T-cell (primary cell): ENCODE measurements around the gene NFIA. TPM values are rescaled to one million over a fixed set of nuclear protein-coding genes. Genes with fewer than 3 reads are reported as not detected.

ENCODE experiments used
- ATAC-seq, 4 experiments: fragments of 200-7000 bp in 3 of 4; fragments of 150-1000 bp in 1 of 4; cut with Tn5 transposase; replicated peaks in 1 of 4; 1 replicate in 3 of 4; 2 replicates in 1 of 4; pipeline ENCODE4 v1.10.0; 2021; ENCODE audit warnings: moderate library complexity in 3 of 4, mild to moderate bottlenecking in 2 of 4, moderate number of reproducible peaks in 1 of 4
- CTCF ChIA-PET, 2 donors: fragments of 300-600 bp; sonication (Branson Sonifier 250); formaldehyde crosslinking; loops; one replicate each; lab custom pipeline; 2022; ENCODE audit warnings: antibody characterized with exemption in 2 of 2; lab: Charles Lee
- POLR2A ChIA-PET, 2 donors: fragments of 300-600 bp; sonication (Branson Sonifier 250); formaldehyde crosslinking; loops; one replicate each; lab custom pipeline; 2022; ENCODE audit warnings: antibody characterized with exemption in 2 of 2; lab: Charles Lee
- DNase-seq, 35 experiments: peaks; one replicate each; pipeline versions ENCODE4 v3.0.0 to v3.0.0-alpha.2; 2013 to 2023
- H3K27ac ChIP-seq: one replicate; pipeline ENCODE4 v1.5.1; 2013; ENCODE audit warnings: low read length
- H3K27me3 ChIP-seq, 2 experiments: replicated peaks in 1 of 2; 1 replicate in 1 of 2; 2 replicates in 1 of 2; pipeline versions ENCODE4 v1.6.1 to v1.7.0; 2013; ENCODE audit warnings: low read length in 1 of 2, mixed read lengths in 1 of 2; ENCODE audit not compliant: control insufficient read depth in 2 of 2, insufficient read depth in 2 of 2; ENCODE audit errors: extremely low read depth in 1 of 2
- H3K36me3 ChIP-seq, 2 donors: 1 replicate in 1 of 2; 2 replicates in 1 of 2; pipeline versions ENCODE4 v1.6.1 to v1.7.0; 2013; ENCODE audit warnings: low read length in 1 of 2; ENCODE audit not compliant: control insufficient read depth in 2 of 2, insufficient read depth in 1 of 2; ENCODE audit errors: extremely low read depth in 1 of 2
- H3K4me1 ChIP-seq, 2 experiments: 1 replicate in 1 of 2; 2 replicates in 1 of 2; pipeline versions ENCODE4 v1.6.1 to v1.7.0; 2013; ENCODE audit warnings: low read length in 2 of 2, mixed read lengths in 1 of 2; ENCODE audit not compliant: insufficient read depth in 2 of 2, control insufficient read depth in 1 of 2; ENCODE audit errors: extremely low read depth in 1 of 2
- H3K4me3 ChIP-seq, 2 donors: 1 replicate in 1 of 2; 2 replicates in 1 of 2; pipeline versions ENCODE4 v1.5.1 to v1.7.0; 2013; ENCODE audit warnings: mild to moderate bottlenecking in 2 of 2, low read length in 1 of 2, moderate library complexity in 1 of 2; ENCODE audit not compliant: control insufficient read depth in 1 of 2; ENCODE audit errors: extremely low read depth in 1 of 2
- H3K9me3 ChIP-seq: 2 replicates; pipeline ENCODE4 v1.7.0; 2013
- H3K27ac Mint-ChIP-seq, 2 donors: one replicate each; pipeline ENCODE4 v1.8.0; 2020 to 2021; ENCODE audit warnings: mild to moderate bottlenecking in 2 of 2, mixed read lengths in 2 of 2
- H3K27me3 Mint-ChIP-seq, 2 donors: one replicate each; pipeline ENCODE4 v1.8.0; 2021 to 2022; ENCODE audit warnings: mixed read lengths in 2 of 2
- H3K36me3 Mint-ChIP-seq: one replicate; pipeline ENCODE4 v1.8.0; 2021; ENCODE audit warnings: mixed read lengths
- H3K4me1 Mint-ChIP-seq, 3 donors: one replicate each; pipeline ENCODE4 v1.8.0; 2020 to 2022; ENCODE audit warnings: mixed read lengths in 3 of 3, mild to moderate bottlenecking in 1 of 3
- H3K4me3 Mint-ChIP-seq, 3 donors: one replicate each; pipeline ENCODE4 v1.8.0; 2020 to 2022; ENCODE audit warnings: mild to moderate bottlenecking in 3 of 3, mixed read lengths in 3 of 3, moderate library complexity in 3 of 3
- H3K9me3 Mint-ChIP-seq, 3 donors: one replicate each; pipeline ENCODE4 v1.8.0; 2020 to 2022; ENCODE audit warnings: mixed read lengths in 3 of 3
- whole genome bisulfite sequencing: methylation state at CpG from one replicate; pipeline ENCODE4 v1.1.5; 2013; ENCODE audit warnings: missing lambda C conversion rate; ENCODE audit not compliant: insufficient coverage; 5-methylcytosine and 5-hydroxymethylcytosine counted together
- total RNA-seq, 35 experiments: library from RNA in 6 of 35; stranded (reverse) in 6 of 35; fragments of 120-200 nt in 1 of 35; gene quantifications; one replicate each; pipeline versions ENCODE4 v1.2.1 to v1.2.4 and lab custom pipeline; 2013 to 2026

Gene NFIA
- total RNA-seq, 5 donors from 2014 or later (not counting 1 experiment from before 2014, with no cell fraction given) = 5.1 to 10.1 (median 7.1) TPM

GRCh38 chr1:61141288-61142042 is 59.1 kb downstream of the NFIA start:
- no peaks in the 10 kb centered on the region for H3K36me3 Mint-ChIP-seq
- H3K4me1 Mint-ChIP-seq = no peaks in the 10 kb centered on the region
- no peak overlapping the region for H3K27ac ChIP-seq
- H3K36me3 ChIP-seq = no peaks in the 10 kb centered on the region
- no peak overlapping the region for H3K27ac Mint-ChIP-seq
- no peaks in the 10 kb centered on the region for H3K4me1 ChIP-seq
- H3K27me3 Mint-ChIP-seq = no peaks in the 10 kb centered on the region
- POLR2A ChIA-PET = interaction anchor here in 1 of 2 donors (0.6 kb wide), 1 partner anchor 64 kb away, joined by 6 read pairs; no protein-coding TSS in a partner anchor
- ATAC-seq (no peak), DNase-seq (no peak)
- no peaks in the 10 kb centered on the region for H3K9me3 Mint-ChIP-seq
- H3K4me3 Mint-ChIP-seq = no peak overlapping the region
- CTCF ChIA-PET = interaction anchor here in 1 of 2 donors (1.5 kb wide), 1 partner anchor 98 kb away, joined by 4 read pairs; no protein-coding TSS in a partner anchor
- 100% methylated on average over 1 of the region's 9 CpGs for WGBS
- no peaks in the 10 kb centered on the region for H3K9me3 ChIP-seq
- H3K27me3 ChIP-seq = no peaks in the 10 kb centered on the region
- no peak overlapping the region for H3K4me3 ChIP-seq

- Histone ChIP-seq H3K27ac (no peak overlapping the region), H3K4me3 (no peak overlapping the region), H3K27me3 (no peaks in the 10 kb centered on the region), H3K36me3 (no peaks in the 10 kb centered on the region), H3K4me1 (no peaks in the 10 kb centered on the region), H3K9me3 (no peaks in the 10 kb centered on the region)
- ATAC-seq (no peak), DNase-seq (no peak)
- no CpG with 5 or more reads among the region's 1 CpG for WGBS
- ChIA-PET POLR2A (no interaction called here), CTCF (no interaction called here)
- no peaks in the 10 kb centered on the region for H3K4me1 Mint-ChIP-seq
- no peak overlapping the region for H3K27ac Mint-ChIP-seq
- H3K4me3 Mint-ChIP-seq = no peak overlapping the region
- H3K36me3 Mint-ChIP-seq = no peaks in the 10 kb centered on the region
- no peaks in the 10 kb centered on the region for H3K27me3 Mint-ChIP-seq
- H3K9me3 Mint-ChIP-seq = no peaks in the 10 kb centered on the region
Observed at GRCh38 chr1:61142043-61142440, 59.7 kb downstream of the NFIA start.

- no peaks in the 10 kb centered on the region for H3K27me3 Mint-ChIP-seq
- POLR2A ChIA-PET = no interaction called here
- no peaks in the 10 kb centered on the region for H3K4me1 Mint-ChIP-seq
- DNase-seq (no peak), ATAC-seq (no peak)
- Histone ChIP-seq H3K4me1 (no peaks in the 10 kb centered on the region), H3K27ac (no peak overlapping the region), H3K27me3 (no peaks in the 10 kb centered on the region), H3K36me3 (no peaks in the 10 kb centered on the region), H3K9me3 (no peaks in the 10 kb centered on the region), H3K4me3 (no peak overlapping the region)
- no peak overlapping the region for H3K4me3 Mint-ChIP-seq
- no peaks in the 10 kb centered on the region for H3K9me3 Mint-ChIP-seq
- no peak overlapping the region for H3K27ac Mint-ChIP-seq
- WGBS = 90% methylated on average over 9 of the region's 11 CpGs
- H3K36me3 Mint-ChIP-seq = no peaks in the 10 kb centered on the region
- CTCF ChIA-PET = no interaction called here
Observed at GRCh38 chr1:61142726-61143500, 60.6 kb downstream of the NFIA start.

- no peaks in the 10 kb centered on the region for H3K4me1 ChIP-seq
- POLR2A ChIA-PET = no interaction called here
- CTCF ChIA-PET = no interaction called here
- H3K9me3 ChIP-seq = no peaks in the 10 kb centered on the region
- H3K27ac Mint-ChIP-seq = no peak overlapping the region
- no peak overlapping the region for H3K27ac ChIP-seq
- H3K4me3 ChIP-seq = no peak overlapping the region
- no peaks in the 10 kb centered on the region for H3K9me3 Mint-ChIP-seq
- H3K36me3 Mint-ChIP-seq = no peaks in the 10 kb centered on the region
- no peaks in the 10 kb centered on the region for H3K36me3 ChIP-seq
- ATAC-seq (no peak), DNase-seq (no peak)
- no peak overlapping the region for H3K4me3 Mint-ChIP-seq
- no peaks in the 10 kb centered on the region for H3K27me3 Mint-ChIP-seq
- H3K4me1 Mint-ChIP-seq = no peaks in the 10 kb centered on the region
- WGBS = no CpG with 5 or more reads among the region's 5 CpGs
- H3K27me3 ChIP-seq = no peaks in the 10 kb centered on the region
Observed at GRCh38 chr1:61143821-61144424, 61.6 kb downstream of the NFIA start.

- no peak overlapping the region for H3K4me3 ChIP-seq
- peaks cover 0 to 5% of the 10 kb centered on the region in 2 donors for H3K27me3 Mint-ChIP-seq
- H3K4me3 Mint-ChIP-seq = no peak overlapping the region
- H3K4me1 ChIP-seq = no peaks in the 10 kb centered on the region
- H3K9me3 ChIP-seq = no peaks in the 10 kb centered on the region
- no peak for ATAC-seq
- DNase-seq = no peak
- no peaks in the 10 kb centered on the region for H3K36me3 Mint-ChIP-seq
- POLR2A ChIA-PET = no interaction called here
- H3K27ac ChIP-seq = no peak overlapping the region
- H3K9me3 Mint-ChIP-seq = no peaks in the 10 kb centered on the region
- CTCF ChIA-PET = interaction anchor here in 1 of 2 donors (0.6 kb wide), 1 partner anchor 143 kb away, joined by 4 read pairs; no protein-coding TSS in a partner anchor
- WGBS = no CpG with 5 or more reads among the region's 1 CpG
- no peak overlapping the region for H3K27ac Mint-ChIP-seq
- H3K36me3 ChIP-seq = no peaks in the 10 kb centered on the region
- H3K4me1 Mint-ChIP-seq = no peaks in the 10 kb centered on the region
- no peaks in the 10 kb centered on the region for H3K27me3 ChIP-seq
Observed at GRCh38 chr1:61149010-61149860, 66.9 kb downstream of the NFIA start.

GRCh38 chr1:61151565-61151964 is 69.2 kb downstream of the NFIA start:
- no CpG with 5 or more reads among the region's 4 CpGs for WGBS

More at GRCh38 chr1:61151565-61151964, 69.2 kb downstream of the NFIA start:
- no peak overlapping the region for H3K4me3 ChIP-seq
- peaks cover 0 to 1% (median 0%) of the 10 kb centered on the region in 3 donors for H3K4me1 Mint-ChIP-seq
- H3K4me3 Mint-ChIP-seq = no peak overlapping the region
- H3K27me3 Mint-ChIP-seq = peaks cover 0 to 5% of the 10 kb centered on the region in 2 donors
- no peak overlapping the region for H3K27ac ChIP-seq
- no peaks in the 10 kb centered on the region for H3K36me3 Mint-ChIP-seq
- no peaks in the 10 kb centered on the region for H3K27me3 ChIP-seq
- ChIA-PET CTCF (no interaction called here), POLR2A (no interaction called here)
- H3K4me1 ChIP-seq = no peaks in the 10 kb centered on the region
- ATAC-seq = no peak
- no peaks in the 10 kb centered on the region for H3K9me3 Mint-ChIP-seq
- no peak for DNase-seq
- H3K36me3 ChIP-seq = no peaks in the 10 kb centered on the region
- no peaks in the 10 kb centered on the region for H3K9me3 ChIP-seq
- no peak overlapping the region for H3K27ac Mint-ChIP-seq
